SU-DHL-6 (cell line): Measurements from ENCODE around the gene MIGA1.

Experiments used
- H2AFZ ChIP-seq: fragments of 200-600 bp; sonication (generic); 2 replicates; pipeline ENCODE4 v1.6.1; 2014; ENCODE audit warnings: low read depth, mild to moderate bottlenecking, moderate library complexity, mixed read lengths, antibody characterized with exemption, low read length; ENCODE audit not compliant: severe bottlenecking
- H3F3A ChIP-seq: fragments of 200-600 bp; shearing (Covaris generic); 2 replicates; pipeline ENCODE4 v1.6.0; 2016; ENCODE audit warnings: antibody characterized with exemption, mild to moderate bottlenecking; ENCODE audit not compliant: insufficient read depth
- H3K27ac ChIP-seq: fragments of 200-600 bp; sonication (generic); 2 replicates; pipeline ENCODE4 v1.5.1; 2016; ENCODE audit warnings: low read depth, mild to moderate bottlenecking, low read length, moderate library complexity, mixed read lengths
- H3K27me3 ChIP-seq: fragments of 200-600 bp; sonication (generic), shearing (Covaris generic); 2 replicates; pipeline ENCODE4 v1.6.0; 2014; ENCODE audit warnings: mild to moderate bottlenecking, low read length
- H3K36me3 ChIP-seq: fragments of 200-600 bp; sonication (generic); 2 replicates; pipeline ENCODE4 v1.6.1; 2014; ENCODE audit warnings: mild to moderate bottlenecking, low read length, mixed read lengths
- H3K4me2 ChIP-seq: fragments of 300-600, 200-600 bp; shearing (Covaris generic), sonication (generic); 2 replicates; pipeline ENCODE4 v1.6.0; 2014; ENCODE audit warnings: low read length, low read depth, mild to moderate bottlenecking; ENCODE audit not compliant: poor library complexity, severe bottlenecking
- H3K4me3 ChIP-seq: fragments of 200-600 bp; sonication (generic); 2 replicates; pipeline ENCODE4 v1.5.1; 2014; ENCODE audit warnings: antibody characterized with exemption, low read length, mild to moderate bottlenecking, mixed read lengths; ENCODE audit not compliant: insufficient read depth, poor library complexity, severe bottlenecking
- H3K79me2 ChIP-seq: fragments of 200-600 bp; sonication (generic); 2 replicates; pipeline ENCODE4 v1.6.1; 2014; ENCODE audit warnings: mild to moderate bottlenecking, low read length, moderate library complexity; ENCODE audit not compliant: insufficient read depth
- H3K9ac ChIP-seq: fragments of 200-600 bp; sonication (generic); 2 replicates; pipeline ENCODE4 v1.7.0; 2014; ENCODE audit warnings: mild to moderate bottlenecking, low read length
- H3K9me2 ChIP-seq: fragments of 200-600 bp; sonication (generic); replicated peaks from 2 replicates; pipeline ENCODE4 v1.6.1; 2014; ENCODE audit warnings: low read length; ENCODE audit not compliant: insufficient read depth
- H3K9me3 ChIP-seq: fragments of 200-600 bp; sonication (generic); 2 replicates; pipeline ENCODE4 v1.6.1; 2014; ENCODE audit warnings: low read length, mixed read lengths; ENCODE audit not compliant: insufficient read depth
- H4K20me1 ChIP-seq: fragments of 200-600 bp; sonication (generic); 2 replicates; pipeline ENCODE4 v1.6.1; 2014; ENCODE audit warnings: low read depth, mild to moderate bottlenecking, antibody characterized with exemption, low read length, moderate library complexity, mixed read lengths
- EZH2phosphoT487 ChIP-seq: fragments of 200-600 bp; sonication (generic), shearing (Covaris generic); conservative IDR thresholded peaks from 2 replicates; pipeline ENCODE4 v1.6.1; 2018; ENCODE audit warnings: mild to moderate bottlenecking, antibody characterized with exemption, low read length, moderate library complexity, mixed read lengths
- TF ChIP-seq, protein P1 (sequence below): fragments of 200-600 bp; sonication (generic); IDR thresholded peaks from one replicate; pipeline ENCODE4 v1.5.1; 2017; ENCODE audit warnings: antibody characterized with exemption, mild to moderate bottlenecking, low read length, moderate library complexity; ENCODE audit not compliant: insufficient read depth, poor library complexity, severe bottlenecking

The MIGA1 gene

DNA sequence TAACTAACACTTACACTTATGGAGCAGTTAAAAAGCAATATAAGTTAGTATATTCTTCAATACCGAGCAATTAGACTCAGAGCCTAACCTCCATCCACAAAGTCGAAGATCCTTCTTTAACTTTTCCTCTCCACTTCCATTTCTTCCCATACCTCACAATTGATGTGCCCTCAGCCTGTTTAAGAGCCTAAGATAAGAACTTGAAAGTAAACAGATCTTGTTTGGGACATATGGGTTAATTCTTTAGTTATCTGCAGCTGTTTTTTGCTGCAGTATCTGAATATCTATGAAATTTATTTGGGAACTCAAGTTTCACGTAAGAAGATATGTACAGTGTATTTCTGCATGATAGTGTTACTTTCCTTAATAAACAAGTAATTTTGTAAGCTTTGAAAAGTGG lies 51.5 kb downstream of the MIGA1 start:
- Histone ChIP-seq H3F3A (0 out of 2 replicates have a peak, but pooled peaks cover 5% of the 10 kb centered on the region), H3K9me2 (no peaks in the 10 kb centered on the region), H3K79me2 (no peaks in the 10 kb centered on the region), H3K9me3 (no peaks in the 10 kb centered on the region), H3K4me2 (no peak overlapping the region), H3K9ac (no peak overlapping the region), H3K27ac (0 out of 2 replicates have a peak overlapping the region, but pooled peaks have one; percentile 33), H3K4me3 (no peak overlapping the region), H4K20me1 (no peaks in the 10 kb centered on the region), H3K27me3 (no peaks in the 10 kb centered on the region), H3K36me3 (no peaks in the 10 kb centered on the region), H2AFZ (no peak overlapping the region)
- TF ChIP-seq EZH2phosphoT487, result no peak
- TF ChIP-seq, protein P1, sequence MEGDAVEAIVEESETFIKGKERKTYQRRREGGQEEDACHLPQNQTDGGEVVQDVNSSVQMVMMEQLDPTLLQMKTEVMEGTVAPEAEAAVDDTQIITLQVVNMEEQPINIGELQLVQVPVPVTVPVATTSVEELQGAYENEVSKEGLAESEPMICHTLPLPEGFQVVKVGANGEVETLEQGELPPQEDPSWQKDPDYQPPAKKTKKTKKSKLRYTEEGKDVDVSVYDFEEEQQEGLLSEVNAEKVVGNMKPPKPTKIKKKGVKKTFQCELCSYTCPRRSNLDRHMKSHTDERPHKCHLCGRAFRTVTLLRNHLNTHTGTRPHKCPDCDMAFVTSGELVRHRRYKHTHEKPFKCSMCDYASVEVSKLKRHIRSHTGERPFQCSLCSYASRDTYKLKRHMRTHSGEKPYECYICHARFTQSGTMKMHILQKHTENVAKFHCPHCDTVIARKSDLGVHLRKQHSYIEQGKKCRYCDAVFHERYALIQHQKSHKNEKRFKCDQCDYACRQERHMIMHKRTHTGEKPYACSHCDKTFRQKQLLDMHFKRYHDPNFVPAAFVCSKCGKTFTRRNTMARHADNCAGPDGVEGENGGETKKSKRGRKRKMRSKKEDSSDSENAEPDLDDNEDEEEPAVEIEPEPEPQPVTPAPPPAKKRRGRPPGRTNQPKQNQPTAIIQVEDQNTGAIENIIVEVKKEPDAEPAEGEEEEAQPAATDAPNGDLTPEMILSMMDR, result no peak

DNA sequence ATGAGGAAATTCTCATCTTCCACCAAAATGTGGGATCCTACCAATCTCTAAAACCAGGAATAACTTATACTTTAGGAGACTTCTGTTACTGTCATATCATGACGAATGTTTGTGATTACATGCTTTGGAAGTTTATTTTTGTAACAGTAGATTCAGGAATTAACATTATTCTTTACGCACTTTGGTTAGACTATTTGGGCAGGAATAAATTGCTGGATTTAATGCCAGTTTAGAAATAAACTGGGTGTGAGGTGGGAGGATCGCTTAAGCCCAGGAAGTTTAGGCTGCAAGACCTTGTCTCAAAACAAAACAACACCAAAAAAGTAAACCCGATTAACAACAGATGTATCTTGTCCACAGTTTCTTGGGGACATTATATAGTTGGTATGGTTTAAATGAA lies 52.1 kb downstream of the MIGA1 start:
- no peaks in the 10 kb centered on the region for H3K9me3 ChIP-seq
- H3K4me2 ChIP-seq, result no peak overlapping the region
- H3K36me3 ChIP-seq, result peaks cover 1% of the 10 kb centered on the region; the same call in 1 of the 2 replicates
- H3K79me2 ChIP-seq, result no peaks in the 10 kb centered on the region
- no peak overlapping the region for H3K9ac ChIP-seq
- TF ChIP-seq, protein P1, result no peak
- no peak for TF ChIP-seq EZH2phosphoT487
- H3F3A ChIP-seq, result 0 out of 2 replicates have a peak, but pooled peaks cover 7% of the 10 kb centered on the region
- H3K4me3 ChIP-seq, result no peak overlapping the region
- H3K27me3 ChIP-seq, result no peaks in the 10 kb centered on the region
- H3K27ac ChIP-seq, result no peak overlapping the region
- no peaks in the 10 kb centered on the region for H4K20me1 ChIP-seq
- no peaks in the 10 kb centered on the region for H3K9me2 ChIP-seq
- no peak overlapping the region for H2AFZ ChIP-seq

DNA sequence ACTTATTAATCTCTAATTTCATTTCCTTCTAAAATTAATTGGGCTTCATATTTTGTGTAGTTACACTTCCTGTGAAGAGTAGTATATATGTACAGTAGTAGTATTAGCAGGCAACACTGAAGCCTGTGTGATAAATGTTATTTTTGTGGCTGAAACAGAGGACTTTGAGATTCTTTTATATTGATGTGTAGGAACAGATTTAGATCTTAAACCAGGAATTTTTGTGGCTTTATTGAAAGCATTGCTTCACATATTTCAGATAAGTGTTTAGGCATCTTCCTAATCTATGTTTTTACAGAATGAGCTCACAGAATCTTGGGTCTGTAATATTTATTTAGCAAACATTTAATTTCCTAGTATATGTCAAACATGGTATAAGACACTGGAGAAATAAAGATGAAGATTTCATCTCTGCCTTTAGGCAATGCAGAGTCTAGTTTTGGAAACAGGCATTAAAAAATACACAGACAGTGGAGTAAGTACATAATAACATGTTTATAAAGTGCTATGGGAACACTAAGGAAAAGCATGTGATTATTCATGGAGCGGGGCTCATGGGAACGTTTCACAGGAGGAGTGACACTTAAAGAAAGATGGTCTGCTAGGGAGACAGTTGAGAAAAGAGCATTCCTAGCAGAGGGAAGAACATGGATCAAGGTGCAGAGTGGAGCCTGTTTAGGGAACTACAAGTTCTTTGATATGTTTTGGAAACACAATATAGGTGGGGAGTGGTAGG lies 52.7 kb downstream of the MIGA1 start:
- H4K20me1 ChIP-seq, result no peaks in the 10 kb centered on the region
- H3K9me2 ChIP-seq, result no peaks in the 10 kb centered on the region
- no peaks in the 10 kb centered on the region for H3K27me3 ChIP-seq
- no peak overlapping the region for H3K4me3 ChIP-seq
- H3K9ac ChIP-seq, result no peak overlapping the region
- no peaks in the 10 kb centered on the region for H3K9me3 ChIP-seq
- no peak overlapping the region for H3K27ac ChIP-seq
- 0 out of 2 replicates have a peak, but pooled peaks cover 10% of the 10 kb centered on the region for H3F3A ChIP-seq
- H2AFZ ChIP-seq, result no peak overlapping the region
- H3K36me3 ChIP-seq, result peaks cover 4% of the 10 kb centered on the region; the same call in 1 of the 2 replicates
- TF ChIP-seq, protein P1, result no peak
- TF ChIP-seq EZH2phosphoT487, result no peak
- no peaks in the 10 kb centered on the region for H3K79me2 ChIP-seq
- no peak overlapping the region for H3K4me2 ChIP-seq
